Measurements from ENCODE around the gene TMOD2. TPM values are rescaled to one million over a fixed set of nuclear protein-coding genes. Genes with fewer than 3 reads are reported as not detected.

The TMOD2 gene
- total RNA-seq (5.7 TPM), polyA plus RNA-seq (4.8 TPM)
- long read RNA-seq, donor 1, full-length matches to known transcripts, result 1 of 1 reads
- long read RNA-seq, donor 1, partial matches to known transcripts, result 0 of 1 reads
- long read RNA-seq, donor 1, other reads (novel, unspliced or antisense), result 0 of 1 reads
- long read RNA-seq, donor 2, result 0 reads
- long read RNA-seq, donor 3, full-length matches to known transcripts, result 5 of 5 reads
- long read RNA-seq, donor 3, partial matches to known transcripts, result 0 of 5 reads
- long read RNA-seq, donor 3, other reads (novel, unspliced or antisense), result 0 of 5 reads
- long read RNA-seq, donor 4, full-length matches to known transcripts, result 2 of 2 reads
- long read RNA-seq, donor 4, partial matches to known transcripts, result 0 of 2 reads
- long read RNA-seq, donor 4, other reads (novel, unspliced or antisense), result 0 of 2 reads
- long read RNA-seq, donor 5, full-length matches to known transcripts, result 5 of 5 reads
- long read RNA-seq, donor 5, partial matches to known transcripts, result 0 of 5 reads
- long read RNA-seq, donor 5, other reads (novel, unspliced or antisense), result 0 of 5 reads
- long read RNA-seq, donor 6, full-length matches to known transcripts, result 2 of 2 reads
- long read RNA-seq, donor 6, partial matches to known transcripts, result 0 of 2 reads
- long read RNA-seq, donor 6, other reads (novel, unspliced or antisense), result 0 of 2 reads
- long read RNA-seq, donor 7, full-length matches to known transcripts, result 3 of 3 reads
- long read RNA-seq, donor 7, partial matches to known transcripts, result 0 of 3 reads
- long read RNA-seq, donor 7, other reads (novel, unspliced or antisense), result 0 of 3 reads
- long read RNA-seq, donor 8, result 0 reads
- long read RNA-seq, donor 9, full-length matches to known transcripts, result 1 of 1 reads
- long read RNA-seq, donor 9, partial matches to known transcripts, result 0 of 1 reads
- long read RNA-seq, donor 9, other reads (novel, unspliced or antisense), result 0 of 1 reads
- long read RNA-seq, donor 10, full-length matches to known transcripts, result 1 of 1 reads
- long read RNA-seq, donor 10, partial matches to known transcripts, result 0 of 1 reads
- long read RNA-seq, donor 10, other reads (novel, unspliced or antisense), result 0 of 1 reads

GRCh38 chr15:51750792-51751696, at the start of gene TMOD2:
Gene TMOD2 (plus strand): TSS chr15:51751597. CDS start chr15:51766442, 14,845 bp downstream.
- WGBS, result 14% methylated on average over 65 of the region's 65 CpGs
- DNase-seq (ENCODE audit: low read depth in 6 of 9, low spot score in 9 of 9), result peak in 6 of 9 donors; percentile 42 to 82 (median 66)
- peaks cover 2 to 13% of the 10 kb centered on the region in 2 donors for H3K27me3 ChIP-seq (ENCODE audit: control insufficient read depth in 2 of 2, insufficient read depth in 1 of 2, low read length in 1 of 2)
- no peaks in the 10 kb centered on the region for H3K36me3 ChIP-seq (ENCODE audit: control insufficient read depth in 2 of 2, insufficient read depth in 2 of 2, low read length in 1 of 2)
- peak within 1 kb of the TSS; percentile 26 to 60 for H3K27ac ChIP-seq (ENCODE audit: low read depth in 1 of 2, low read length in 1 of 2)
- no peaks in the 10 kb centered on the region for H3K9me3 ChIP-seq (ENCODE audit: control insufficient read depth in 2 of 2, insufficient read depth in 1 of 2, low read length in 1 of 2)
- peak within 1 kb of the TSS; percentile 57 to 96 for H3K4me3 ChIP-seq (ENCODE audit: low read length in 2 of 2)
- H3K4me1 ChIP-seq (ENCODE audit: control insufficient read depth in 2 of 2, insufficient read depth in 2 of 2, low read length in 2 of 2), result peaks cover 14 to 21% of the 10 kb centered on the region in 2 donors

DNA sequence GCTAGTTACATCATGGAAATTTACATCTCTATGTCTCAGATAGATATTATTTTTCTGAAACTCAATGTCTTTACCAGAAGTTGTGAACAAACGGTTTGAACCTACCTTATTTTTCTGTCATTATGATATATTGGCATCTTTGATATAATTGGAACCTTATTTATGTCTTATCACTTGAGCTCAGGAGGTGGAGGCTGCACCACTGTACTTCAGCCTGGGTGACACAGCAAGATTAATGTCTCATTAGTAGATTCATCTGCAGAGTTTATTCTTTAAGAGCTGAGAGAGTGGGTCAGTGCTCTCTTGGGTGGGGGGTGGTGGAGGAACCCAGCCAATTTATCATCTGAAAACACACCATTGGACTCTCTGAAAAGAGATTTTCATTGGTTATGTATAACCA, 48.7 kb upstream of the TMOD2 start:
- 66% methylated on average over 1 of the region's 1 CpG for WGBS
- peaks cover 0 to 2% of the 10 kb centered on the region in 2 donors for H3K27me3 ChIP-seq (ENCODE audit: control insufficient read depth in 2 of 2, insufficient read depth in 1 of 2, low read length in 1 of 2)

DNA sequence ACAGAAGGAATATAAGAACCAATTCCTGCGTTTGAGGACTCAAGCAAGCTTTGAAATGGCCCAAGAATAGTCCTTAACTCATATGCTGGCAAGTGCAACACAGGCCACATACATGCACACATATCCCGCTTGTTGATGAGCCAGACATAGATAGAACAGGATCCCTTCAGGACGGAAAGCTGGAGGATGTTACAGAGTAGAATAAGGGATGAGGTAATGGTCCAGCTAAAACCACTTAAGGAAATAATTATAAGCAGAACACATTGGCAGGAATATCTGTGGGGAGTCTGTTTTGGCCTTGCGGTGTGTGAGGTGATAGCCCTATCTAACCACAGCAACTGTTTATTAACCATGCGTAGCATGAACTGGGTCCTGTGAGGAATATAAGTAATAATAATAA, 45.1 kb upstream of the TMOD2 start:
- Histone ChIP-seq H3K36me3 (ENCODE audit: control insufficient read depth in 2 of 2, insufficient read depth in 2 of 2, low read length in 1 of 2) (no peaks in the 10 kb centered on the region), H3K9me3 (ENCODE audit: control insufficient read depth in 2 of 2, insufficient read depth in 1 of 2, low read length in 1 of 2) (no peaks in the 10 kb centered on the region), H3K4me1 (ENCODE audit: control insufficient read depth in 2 of 2, insufficient read depth in 2 of 2, low read length in 2 of 2) (no peaks in the 10 kb centered on the region), H3K27me3 (ENCODE audit: control insufficient read depth in 2 of 2, insufficient read depth in 1 of 2, low read length in 1 of 2) (no peaks in the 10 kb centered on the region), H3K27ac (ENCODE audit: low read depth in 1 of 2, low read length in 1 of 2) (no peak overlapping the region), H3K4me3 (ENCODE audit: low read length in 2 of 2) (no peak overlapping the region)
- 97% methylated on average over 5 of the region's 5 CpGs for WGBS
- DNase-seq (ENCODE audit: low read depth in 6 of 9, low spot score in 9 of 9), result no peak

More for the DNA sequence above, 48.7 kb upstream of the TMOD2 start:
- Histone ChIP-seq H3K36me3 (ENCODE audit: control insufficient read depth in 2 of 2, insufficient read depth in 2 of 2, low read length in 1 of 2) (no peaks in the 10 kb centered on the region), H3K9me3 (ENCODE audit: control insufficient read depth in 2 of 2, insufficient read depth in 1 of 2, low read length in 1 of 2) (no peaks in the 10 kb centered on the region), H3K4me3 (ENCODE audit: low read length in 2 of 2) (no peak overlapping the region), H3K27ac (ENCODE audit: low read depth in 1 of 2, low read length in 1 of 2) (no peak overlapping the region), H3K4me1 (ENCODE audit: control insufficient read depth in 2 of 2, insufficient read depth in 2 of 2, low read length in 2 of 2) (no peaks in the 10 kb centered on the region)
- DNase-seq (ENCODE audit: low read depth in 6 of 9, low spot score in 9 of 9), result no peak

- no peak for DNase-seq (ENCODE audit: low read depth in 6 of 9, low spot score in 9 of 9)
- Histone ChIP-seq H3K27me3 (ENCODE audit: control insufficient read depth in 2 of 2, insufficient read depth in 1 of 2, low read length in 1 of 2) (no peaks in the 10 kb centered on the region), H3K4me1 (ENCODE audit: control insufficient read depth in 2 of 2, insufficient read depth in 2 of 2, low read length in 2 of 2) (no peaks in the 10 kb centered on the region), H3K27ac (ENCODE audit: low read depth in 1 of 2, low read length in 1 of 2) (no peak overlapping the region), H3K9me3 (ENCODE audit: control insufficient read depth in 2 of 2, insufficient read depth in 1 of 2, low read length in 1 of 2) (no peaks in the 10 kb centered on the region), H3K36me3 (ENCODE audit: control insufficient read depth in 2 of 2, insufficient read depth in 2 of 2, low read length in 1 of 2) (no peaks in the 10 kb centered on the region), H3K4me3 (ENCODE audit: low read length in 2 of 2) (no peak overlapping the region)
- WGBS, result 95% methylated on average over 2 of the region's 2 CpGs
These were observed 44.3 kb upstream of the TMOD2 start for GRCh38 chr15:51706926-51707608.

DNA sequence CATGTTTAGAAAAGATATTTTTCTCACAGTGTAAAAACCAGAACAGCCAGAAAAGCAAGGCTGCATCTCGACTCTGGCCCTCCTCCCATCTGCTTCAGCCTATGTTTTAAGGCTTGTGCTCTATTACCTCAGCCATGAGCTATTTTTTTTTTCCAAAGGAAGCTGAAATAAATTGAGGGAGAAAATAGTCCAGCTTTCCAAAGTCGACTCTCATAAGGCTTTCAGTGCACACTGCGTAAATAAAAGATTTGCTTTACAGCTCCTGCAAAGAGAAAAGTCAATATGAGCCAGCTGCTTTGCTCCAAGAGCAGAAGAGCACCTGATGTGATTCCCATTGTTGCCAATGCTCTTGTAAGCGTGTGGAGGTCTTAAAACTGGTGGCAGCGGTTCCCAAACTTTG, 43.4 kb upstream of the TMOD2 start:
- 94% methylated on average over 5 of the region's 5 CpGs for WGBS
- DNase-seq (ENCODE audit: low read depth in 6 of 9, low spot score in 9 of 9), result no peak
- Histone ChIP-seq H3K4me1 (ENCODE audit: control insufficient read depth in 2 of 2, insufficient read depth in 2 of 2, low read length in 2 of 2) (no peaks in the 10 kb centered on the region), H3K27me3 (ENCODE audit: control insufficient read depth in 2 of 2, insufficient read depth in 1 of 2, low read length in 1 of 2) (no peaks in the 10 kb centered on the region), H3K36me3 (ENCODE audit: control insufficient read depth in 2 of 2, insufficient read depth in 2 of 2, low read length in 1 of 2) (no peaks in the 10 kb centered on the region), H3K4me3 (ENCODE audit: low read length in 2 of 2) (no peak overlapping the region), H3K9me3 (ENCODE audit: control insufficient read depth in 2 of 2, insufficient read depth in 1 of 2, low read length in 1 of 2) (no peaks in the 10 kb centered on the region), H3K27ac (ENCODE audit: low read depth in 1 of 2, low read length in 1 of 2) (no peak overlapping the region)

DNA sequence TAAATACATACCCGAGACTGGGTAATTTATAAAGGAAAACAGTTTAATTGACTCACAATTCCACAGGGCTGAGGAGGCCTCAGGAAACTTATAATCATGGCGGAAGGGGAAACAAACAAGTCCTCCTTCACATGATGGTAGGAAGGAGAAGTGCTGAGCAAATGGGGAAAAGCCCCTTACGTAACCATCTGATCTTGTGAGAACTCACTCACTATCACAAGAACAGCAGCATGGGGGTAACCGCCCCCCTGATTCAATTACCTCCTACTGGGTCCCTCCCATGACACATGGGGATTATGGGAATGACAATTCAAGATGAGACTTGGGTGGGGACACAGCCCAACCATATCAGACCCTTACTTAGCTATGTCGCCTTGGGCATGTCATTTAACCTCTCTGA, 42.4 kb upstream of the TMOD2 start:
- Histone ChIP-seq H3K36me3 (ENCODE audit: control insufficient read depth in 2 of 2, insufficient read depth in 2 of 2, low read length in 1 of 2) (no peaks in the 10 kb centered on the region), H3K27me3 (ENCODE audit: control insufficient read depth in 2 of 2, insufficient read depth in 1 of 2, low read length in 1 of 2) (no peaks in the 10 kb centered on the region), H3K9me3 (ENCODE audit: control insufficient read depth in 2 of 2, insufficient read depth in 1 of 2, low read length in 1 of 2) (no peaks in the 10 kb centered on the region), H3K4me1 (ENCODE audit: control insufficient read depth in 2 of 2, insufficient read depth in 2 of 2, low read length in 2 of 2) (no peaks in the 10 kb centered on the region), H3K27ac (ENCODE audit: low read depth in 1 of 2, low read length in 1 of 2) (no peak overlapping the region), H3K4me3 (ENCODE audit: low read length in 2 of 2) (no peak overlapping the region)
- WGBS, result 91% methylated on average over 5 of the region's 5 CpGs
- DNase-seq (ENCODE audit: low read depth in 6 of 9, low spot score in 9 of 9), result no peak

GRCh38 chr15:51714162-51714561, 37.2 kb upstream of the TMOD2 start:
- 91% methylated on average over 1 of the region's 1 CpG for WGBS
- no peaks in the 10 kb centered on the region for H3K27me3 ChIP-seq (ENCODE audit: control insufficient read depth in 2 of 2, insufficient read depth in 1 of 2, low read length in 1 of 2)
- no peak for DNase-seq (ENCODE audit: low read depth in 6 of 9, low spot score in 9 of 9)
- H3K4me3 ChIP-seq (ENCODE audit: low read length in 2 of 2), result no peak overlapping the region
- H3K4me1 ChIP-seq (ENCODE audit: control insufficient read depth in 2 of 2, insufficient read depth in 2 of 2, low read length in 2 of 2), result no peaks in the 10 kb centered on the region
- no peaks in the 10 kb centered on the region for H3K9me3 ChIP-seq (ENCODE audit: control insufficient read depth in 2 of 2, insufficient read depth in 1 of 2, low read length in 1 of 2)
- no peak overlapping the region for H3K27ac ChIP-seq (ENCODE audit: low read depth in 1 of 2, low read length in 1 of 2)
- H3K36me3 ChIP-seq (ENCODE audit: control insufficient read depth in 2 of 2, insufficient read depth in 2 of 2, low read length in 1 of 2), result no peaks in the 10 kb centered on the region

- no peaks in the 10 kb centered on the region for H3K27me3 ChIP-seq (ENCODE audit: control insufficient read depth in 2 of 2, insufficient read depth in 1 of 2, low read length in 1 of 2)
- H3K36me3 ChIP-seq (ENCODE audit: control insufficient read depth in 2 of 2, insufficient read depth in 2 of 2, low read length in 1 of 2), result no peaks in the 10 kb centered on the region
- H3K4me3 ChIP-seq (ENCODE audit: low read length in 2 of 2), result no peak overlapping the region
- H3K9me3 ChIP-seq (ENCODE audit: control insufficient read depth in 2 of 2, insufficient read depth in 1 of 2, low read length in 1 of 2), result no peaks in the 10 kb centered on the region
- DNase-seq (ENCODE audit: low read depth in 6 of 9, low spot score in 9 of 9), result no peak
- H3K27ac ChIP-seq (ENCODE audit: low read depth in 1 of 2, low read length in 1 of 2), result no peak overlapping the region
- 98% methylated on average over 1 of the region's 1 CpG for WGBS
- H3K4me1 ChIP-seq (ENCODE audit: control insufficient read depth in 2 of 2, insufficient read depth in 2 of 2, low read length in 2 of 2), result no peaks in the 10 kb centered on the region
These were observed 36.5 kb upstream of the TMOD2 start for GRCh38 chr15:51714911-51715310.
